Smooth muscle cell (in vitro differentiated cells): ENCODE measurements around the gene KDR. TPM values are rescaled to one million over a fixed set of nuclear protein-coding genes. Genes with fewer than 3 reads are reported as not detected.

Source experiments
- DNase-seq: peaks from one replicate; lab custom pipeline; 2025; ENCODE audit not compliant: unreplicated experiment; lab: John Stamatoyannopoulos, UW
- H2AFZ ChIP-seq: fragments of 200-600 bp; sonication (generic); 2 replicates; pipeline ENCODE4 v1.6.0; 2016; ENCODE audit warnings: antibody characterized with exemption, low read depth, mild to moderate bottlenecking
- H3F3A ChIP-seq: fragments of 200-600 bp; sonication (generic); 2 replicates; pipeline ENCODE4 v1.6.0; 2017; ENCODE audit warnings: antibody characterized with exemption, low read depth
- H3K27ac ChIP-seq: fragments of 200-600 bp; sonication (generic); 2 replicates; pipeline ENCODE4 v1.5.1; 2016; ENCODE audit warnings: low read depth, mild to moderate bottlenecking
- H3K27me3 ChIP-seq: fragments of 200-600 bp; sonication (generic); 2 replicates; pipeline ENCODE4 v1.6.1; 2016; ENCODE audit warnings: low read depth, mild to moderate bottlenecking
- H3K36me3 ChIP-seq: fragments of 200-600 bp; sonication (generic); 2 replicates; pipeline ENCODE4 v1.5.1; 2016; ENCODE audit warnings: low read depth
- H3K4me1 ChIP-seq: fragments of 200-600 bp; sonication (generic); 2 replicates; pipeline ENCODE4 v1.5.1; 2016; ENCODE audit warnings: low read depth
- H3K4me2 ChIP-seq: fragments of 200-600 bp; sonication (generic); 2 replicates; pipeline ENCODE4 v1.6.0; 2016; ENCODE audit warnings: mild to moderate bottlenecking
- H3K4me3 ChIP-seq: fragments of 200-600 bp; sonication (generic); 2 replicates; pipeline ENCODE4 v1.5.1; 2016; ENCODE audit warnings: mild to moderate bottlenecking
- H3K79me2 ChIP-seq: fragments of 200-600 bp; sonication (generic); 2 replicates; pipeline ENCODE4 v1.6.0; 2016; ENCODE audit warnings: low read depth, mild to moderate bottlenecking
- H3K9ac ChIP-seq: fragments of 200-600 bp; sonication (generic); 2 replicates; pipeline ENCODE4 v1.6.0; 2016; ENCODE audit warnings: low read depth
- H3K9me3 ChIP-seq: fragments of 200-600 bp; sonication (generic); replicated peaks from 2 replicates; pipeline ENCODE4 v1.5.1; 2016; ENCODE audit warnings: low read depth
- H4K20me1 ChIP-seq: fragments of 200-600 bp; sonication (generic); 2 replicates; pipeline ENCODE4 v1.6.0; 2016; ENCODE audit warnings: low read depth
- CTCF ChIP-seq: fragments of 200-600 bp; sonication (generic); IDR thresholded peaks from 2 replicates; pipeline ENCODE4 v1.5.1; 2017; ENCODE audit warnings: borderline replicate concordance, mild to moderate bottlenecking, antibody characterized with exemption; ENCODE audit not compliant: insufficient read depth, poor library complexity, severe bottlenecking
- WGBS: methylation state at CpG from one replicate; pipeline ENCODE4 v1.1.7; 2016; ENCODE audit warnings: low lambda C conversion rate; 5-methylcytosine and 5-hydroxymethylcytosine counted together
- polyA plus RNA-seq: library from polyadenylated mRNA; unstranded; fragments of >200 nt; fragmentation: Nextera tagmentation; extraction: Ambion mirVana; gene quantifications from 2 replicates; pipeline ENCODE4 v1.2.1, GENCODE V29; 2016
- total RNA-seq: library from RNA; depleted of rRNA; stranded (reverse); fragments of >200 nt; gene quantifications from 2 replicates; pipeline ENCODE4 v1.2.3, GENCODE V29; 2014

The KDR gene
- total and polyA plus RNA-seq, 2 experiments from 2014 or later, result 27.7 to 56.3 TPM

GRCh38 chr4:55159851-55160250 is 34.5 kb upstream of the KDR start:
- Histone ChIP-seq H3K27me3 (no peaks in the 10 kb centered on the region), H3K4me3 (no peak overlapping the region), H3K9me3 (no peaks in the 10 kb centered on the region), H3K27ac (no peak overlapping the region), H3K36me3 (no peaks in the 10 kb centered on the region), H3K4me2 (peak overlapping the region; percentile 2), H3K79me2 (no peaks in the 10 kb centered on the region), H3K9ac (no peak overlapping the region), H4K20me1 (no peaks in the 10 kb centered on the region), H2AFZ (peak overlapping the region; percentile 37), H3K4me1 (no peaks in the 10 kb centered on the region), H3F3A (no peaks in the 10 kb centered on the region)
- 48% methylated on average over 2 of the region's 2 CpGs for WGBS
- no peak for DNase-seq
- TF ChIP-seq CTCF, result no peak

- H3K4me3 ChIP-seq, result no peak overlapping the region
- no peaks in the 10 kb centered on the region for H3K4me1 ChIP-seq
- no peak overlapping the region for H3K9ac ChIP-seq
- H3K27me3 ChIP-seq, result no peaks in the 10 kb centered on the region
- H3K36me3 ChIP-seq, result no peaks in the 10 kb centered on the region
- no peak overlapping the region for H3K4me2 ChIP-seq
- WGBS, result 63% methylated on average over 3 of the region's 3 CpGs
- no peaks in the 10 kb centered on the region for H3K79me2 ChIP-seq
- H2AFZ ChIP-seq, result no peak overlapping the region
- H3K9me3 ChIP-seq, result no peaks in the 10 kb centered on the region
- TF ChIP-seq CTCF, result no peak
- no peak overlapping the region for H3K27ac ChIP-seq
- no peak for DNase-seq
- H4K20me1 ChIP-seq, result no peaks in the 10 kb centered on the region
- no peaks in the 10 kb centered on the region for H3F3A ChIP-seq
Measured at GRCh38 chr4:55158957-55159356, 33.6 kb upstream of the KDR start.

- no peak for TF ChIP-seq CTCF
- H3K27me3 ChIP-seq, result no peaks in the 10 kb centered on the region
- peak overlapping the region; percentile 18 for H2AFZ ChIP-seq
- no peaks in the 10 kb centered on the region for H3F3A ChIP-seq
- H3K36me3 ChIP-seq, result no peaks in the 10 kb centered on the region
- peak overlapping the region; percentile 9 for H3K4me3 ChIP-seq
- no peaks in the 10 kb centered on the region for H3K79me2 ChIP-seq
- H3K9ac ChIP-seq, result no peak overlapping the region
- H3K4me2 ChIP-seq, result peak overlapping the region; percentile 62
- H4K20me1 ChIP-seq, result no peaks in the 10 kb centered on the region
- no peak for DNase-seq
- no peaks in the 10 kb centered on the region for H3K9me3 ChIP-seq
- 74% methylated on average over 44 of the region's 45 CpGs for WGBS
- H3K27ac ChIP-seq, result no peak overlapping the region
- no peaks in the 10 kb centered on the region for H3K4me1 ChIP-seq
Measured at GRCh38 chr4:55157559-55158277, 32.3 kb upstream of the KDR start.

- Histone ChIP-seq H2AFZ (peak overlapping the region; percentile 65), H3F3A (no peaks in the 10 kb centered on the region), H4K20me1 (no peaks in the 10 kb centered on the region), H3K79me2 (no peaks in the 10 kb centered on the region), H3K9me3 (no peaks in the 10 kb centered on the region), H3K27me3 (no peaks in the 10 kb centered on the region), H3K36me3 (no peaks in the 10 kb centered on the region), H3K9ac (no peak overlapping the region), H3K4me1 (no peaks in the 10 kb centered on the region), H3K27ac (no peak overlapping the region), H3K4me3 (no peak overlapping the region), H3K4me2 (no peak overlapping the region)
- no peak for TF ChIP-seq CTCF
- 96% methylated on average over 1 of the region's 1 CpG for WGBS
- no peak for DNase-seq
Measured at GRCh38 chr4:55154933-55155332, 29.5 kb upstream of the KDR start.
